SJSA1 (cell line): ENCODE measurements around the gene PPFIBP1. TPM values are rescaled to one million over a fixed set of nuclear protein-coding genes. Genes with fewer than 3 reads are reported as not detected.
"Not testable (repeated sequence)": the region's sequence is repeated elsewhere in the genome, so short reads cannot be mapped to it uniquely, and the experiment has no call there.

Experiments used
- DNase-seq, 2 experiments: peaks; one replicate each; pipeline ENCODE4 v3.0.0-alpha.2; 2015 to 2020; ENCODE audit warnings: low spot score in 2 of 2, low read depth in 1 of 2
- H3K27ac ChIP-seq: fragments of 250-450 bp; sonication (Bioruptor Pico); 2 replicates; pipeline ENCODE4 v1.5.1; 2020; ENCODE audit warnings: mild to moderate bottlenecking, moderate library complexity
- H3K27me3 ChIP-seq: fragments of 250-450 bp; sonication (Bioruptor Pico); replicated peaks from 2 replicates; pipeline ENCODE4 v1.5.1; 2020; ENCODE audit warnings: mild to moderate bottlenecking, moderate library complexity
- H3K36me3 ChIP-seq: fragments of 250-450 bp; sonication (Bioruptor Pico); 2 replicates; pipeline ENCODE4 v1.5.1; 2020; ENCODE audit warnings: mild to moderate bottlenecking
- H3K4me1 ChIP-seq: fragments of 250-450 bp; sonication (Bioruptor Pico); replicated peaks from 2 replicates; pipeline ENCODE4 v1.6.1; 2021; ENCODE audit warnings: mild to moderate bottlenecking
- H3K4me3 ChIP-seq: fragments of 250-450 bp; sonication (Bioruptor Pico); 2 replicates; pipeline ENCODE4 v1.5.1; 2020; ENCODE audit warnings: mild to moderate bottlenecking
- H3K9me3 ChIP-seq: fragments of 250-450 bp; sonication (Bioruptor Pico); replicated peaks from 2 replicates; pipeline ENCODE4 v1.5.1; 2020; ENCODE audit warnings: mild to moderate bottlenecking
- total RNA-seq: library from RNA; depleted of rRNA; stranded (reverse); fragments of >200 nt; shearing (Covaris generic); gene quantifications from 2 replicates; pipeline ENCODE4 v1.2.3, GENCODE V29; 2014

PPFIBP1 gene
- total RNA-seq, 1 experiment from 2014 or later, result 52.9 TPM

DNA sequence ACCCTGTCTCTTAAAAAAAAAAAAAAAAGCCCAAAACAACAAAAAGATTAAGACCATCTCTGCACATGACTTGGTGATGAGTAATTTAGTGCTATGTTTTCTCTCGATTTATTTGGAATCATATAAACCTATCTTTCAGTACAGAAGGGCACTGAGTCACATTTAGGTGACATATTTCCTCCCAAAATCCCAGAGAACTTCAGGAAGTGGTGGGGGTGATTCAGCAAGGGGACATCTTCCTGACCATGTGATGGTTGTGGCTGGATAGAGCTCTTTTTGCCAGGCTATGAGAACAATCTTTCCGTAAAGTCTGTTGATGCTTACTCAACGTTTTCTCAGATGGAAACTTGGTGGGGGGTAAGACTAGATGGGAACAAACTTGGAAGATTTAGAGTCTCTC is 50.0 kb downstream of the PPFIBP1 start:
- Histone ChIP-seq H3K36me3 (peaks cover 3% of the 10 kb centered on the region; the same call in 1 of the 2 replicates), H3K4me1 (peaks cover 63% of the 10 kb centered on the region), H3K4me3 (no peak overlapping the region), H3K9me3 (no peaks in the 10 kb centered on the region), H3K27me3 (no peaks in the 10 kb centered on the region), H3K27ac (peak overlapping the region; percentile 80)
- DNase-seq, result peak; percentile 84 to 92

DNA sequence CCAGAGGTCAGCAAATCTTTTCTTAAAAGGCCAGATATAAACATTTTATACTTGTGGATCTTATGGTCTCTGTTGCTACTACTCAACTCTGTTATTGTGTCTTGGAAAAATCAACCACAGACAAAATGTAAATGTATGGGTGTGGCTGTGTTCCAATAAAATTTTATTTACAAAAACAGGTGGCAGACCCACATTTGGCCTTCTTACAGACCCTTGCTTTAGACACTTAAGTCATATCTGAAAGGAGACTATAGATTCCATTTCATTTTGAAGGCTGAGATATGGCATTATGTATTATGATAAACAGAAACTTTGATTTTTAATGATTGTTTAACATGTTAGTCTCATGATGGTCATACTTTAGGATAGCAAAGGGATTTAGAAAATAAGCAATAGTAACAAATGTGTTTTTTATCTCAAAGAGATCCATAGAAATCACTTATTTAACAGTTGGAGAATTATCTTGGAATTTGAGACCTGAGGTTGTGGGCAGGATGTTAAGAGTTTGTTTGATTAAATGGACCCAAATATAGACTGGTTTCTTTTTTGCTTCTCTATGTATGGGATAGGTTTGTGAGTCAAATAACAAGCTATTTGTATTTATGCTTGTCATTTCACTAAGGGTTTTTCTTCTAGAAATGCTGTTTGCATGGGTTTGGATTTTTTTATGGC is 51.2 kb downstream of the PPFIBP1 start:
- Histone ChIP-seq H3K27me3 (no peaks in the 10 kb centered on the region), H3K36me3 (peaks cover 6% of the 10 kb centered on the region; the same call in 1 of the 2 replicates), H3K27ac (peak overlapping the region; percentile 80), H3K4me3 (no peak overlapping the region), H3K9me3 (no peaks in the 10 kb centered on the region), H3K4me1 (peaks cover 63% of the 10 kb centered on the region)
- peak in 1 of 2 experiments; percentile 42 for DNase-seq

GRCh38 chr12:27575762-27576118 is 51.7 kb downstream of the PPFIBP1 start:
- Histone ChIP-seq H3K9me3 (no peaks in the 10 kb centered on the region), H3K27ac (peak overlapping the region; percentile 80), H3K27me3 (no peaks in the 10 kb centered on the region), H3K36me3 (peaks cover 6% of the 10 kb centered on the region; the same call in 1 of the 2 replicates), H3K4me3 (no peak overlapping the region), H3K4me1 (peaks cover 63% of the 10 kb centered on the region)
- DNase-seq, result peak in 1 of 2 experiments; percentile 26

- DNase-seq, result no peak
Observed at GRCh38 chr12:27576667-27577347, 52.8 kb downstream of the PPFIBP1 start.

DNA sequence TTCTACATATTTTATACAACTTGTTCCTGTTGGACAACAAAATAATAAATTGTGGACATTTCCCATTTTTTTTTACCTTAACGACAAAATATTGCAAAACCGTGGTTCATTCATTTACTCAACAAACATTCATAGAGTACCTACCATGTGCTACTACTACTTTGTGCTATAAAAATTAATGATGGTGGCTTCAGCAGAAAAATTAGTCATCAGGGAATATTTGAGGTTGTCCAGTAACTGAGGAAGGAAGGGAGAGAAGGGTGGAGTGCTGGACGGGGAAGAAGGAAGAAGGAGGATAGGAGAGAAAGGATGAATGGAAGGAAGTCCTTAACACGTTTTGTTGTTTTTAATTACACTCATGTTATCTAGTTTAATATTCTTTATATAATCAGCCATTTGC is 53.7 kb downstream of the PPFIBP1 start:
- H3K4me3 ChIP-seq, result no peak overlapping the region
- peaks cover 6% of the 10 kb centered on the region; the same call in 1 of the 2 replicates for H3K36me3 ChIP-seq
- H3K27ac ChIP-seq, result no peak overlapping the region
- no peaks in the 10 kb centered on the region for H3K9me3 ChIP-seq
- DNase-seq, result no peak
- peaks cover 51% of the 10 kb centered on the region for H3K4me1 ChIP-seq
- H3K27me3 ChIP-seq, result no peaks in the 10 kb centered on the region

More at GRCh38 chr12:27576667-27577347, 52.8 kb downstream of the PPFIBP1 start:
- Histone ChIP-seq H3K9me3 (no peaks in the 10 kb centered on the region), H3K27ac (no peak overlapping the region), H3K4me3 (no peak overlapping the region), H3K27me3 (no peaks in the 10 kb centered on the region), H3K4me1 (peaks cover 53% of the 10 kb centered on the region), H3K36me3 (peaks cover 6% of the 10 kb centered on the region; the same call in 1 of the 2 replicates)

GRCh38 chr12:27578689-27579372 is 54.8 kb downstream of the PPFIBP1 start:
- Histone ChIP-seq H3K9me3 (no peaks in the 10 kb centered on the region), H3K4me1 (peaks cover 51% of the 10 kb centered on the region), H3K27me3 (no peaks in the 10 kb centered on the region), H3K27ac (no peak overlapping the region), H3K36me3 (peaks cover 12% of the 10 kb centered on the region), H3K4me3 (no peak overlapping the region)
- DNase-seq, result no peak

DNA sequence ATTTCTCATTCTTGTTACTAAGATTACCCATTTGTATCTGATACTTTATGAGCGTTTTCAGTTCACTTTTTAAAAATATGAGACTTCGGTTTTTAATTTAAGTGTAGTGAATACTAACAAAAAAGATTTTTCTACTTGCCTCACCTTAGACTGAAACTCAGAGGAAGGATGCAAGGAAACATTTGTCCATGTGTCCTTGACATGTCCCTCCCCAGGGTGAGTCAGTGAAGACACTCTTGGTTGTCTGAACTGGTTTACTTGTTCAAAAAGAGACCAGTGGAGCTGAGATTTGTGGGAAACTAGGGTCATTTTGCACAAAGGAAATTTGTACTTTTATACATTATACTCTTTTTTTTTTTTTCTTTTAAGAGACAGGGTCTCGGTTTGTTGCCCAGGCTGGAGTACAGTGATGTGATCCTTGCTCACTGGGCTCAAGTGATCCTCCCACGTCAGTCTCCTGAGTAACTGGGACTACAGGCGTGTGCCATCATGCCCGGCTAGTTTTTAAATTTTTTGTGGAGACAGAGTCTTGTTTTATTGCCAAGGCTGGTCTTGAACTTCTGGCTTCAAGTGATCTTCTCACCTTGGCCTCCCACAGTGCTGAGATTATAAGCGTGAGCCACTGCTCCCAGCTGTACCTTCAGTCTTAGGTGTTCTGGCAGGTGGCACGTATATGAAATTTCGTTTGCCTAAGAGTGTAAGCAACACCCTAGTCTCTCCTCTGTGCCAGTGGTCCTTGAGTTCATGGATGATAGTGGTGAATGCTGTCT is 56.7 kb downstream of the PPFIBP1 start:
- Histone ChIP-seq H3K27me3 (no peaks in the 10 kb centered on the region), H3K4me1 (peaks cover 32% of the 10 kb centered on the region)
- no peak for DNase-seq

GRCh38 chr12:27581331-27581671 is 57.3 kb downstream of the PPFIBP1 start:
- Histone ChIP-seq H3K36me3 (peaks cover 16% of the 10 kb centered on the region), H3K4me1 (peaks cover 26% of the 10 kb centered on the region)
- not testable (repeated sequence) for H3K4me3 ChIP-seq, DNase-seq, H3K9me3 ChIP-seq, H3K27ac ChIP-seq, H3K27me3 ChIP-seq

More for the DNA sequence above, 56.7 kb downstream of the PPFIBP1 start:
- Histone ChIP-seq H3K36me3 (peaks cover 16% of the 10 kb centered on the region), H3K4me3 (no peak overlapping the region), H3K9me3 (no peaks in the 10 kb centered on the region), H3K27ac (no peak overlapping the region)

- peaks cover 16% of the 10 kb centered on the region for H3K36me3 ChIP-seq
- H3K27me3 ChIP-seq, H3K27ac ChIP-seq, H3K9me3 ChIP-seq, DNase-seq, H3K4me3 ChIP-seq: not testable (repeated sequence)
- H3K4me1 ChIP-seq, result peaks cover 21% of the 10 kb centered on the region
Observed at GRCh38 chr12:27581833-27582232, 57.8 kb downstream of the PPFIBP1 start.

- not testable (repeated sequence) for DNase-seq, H3K4me3 ChIP-seq, H3K27ac ChIP-seq
Observed at GRCh38 chr12:27582445-27582844, 58.4 kb downstream of the PPFIBP1 start.

DNA sequence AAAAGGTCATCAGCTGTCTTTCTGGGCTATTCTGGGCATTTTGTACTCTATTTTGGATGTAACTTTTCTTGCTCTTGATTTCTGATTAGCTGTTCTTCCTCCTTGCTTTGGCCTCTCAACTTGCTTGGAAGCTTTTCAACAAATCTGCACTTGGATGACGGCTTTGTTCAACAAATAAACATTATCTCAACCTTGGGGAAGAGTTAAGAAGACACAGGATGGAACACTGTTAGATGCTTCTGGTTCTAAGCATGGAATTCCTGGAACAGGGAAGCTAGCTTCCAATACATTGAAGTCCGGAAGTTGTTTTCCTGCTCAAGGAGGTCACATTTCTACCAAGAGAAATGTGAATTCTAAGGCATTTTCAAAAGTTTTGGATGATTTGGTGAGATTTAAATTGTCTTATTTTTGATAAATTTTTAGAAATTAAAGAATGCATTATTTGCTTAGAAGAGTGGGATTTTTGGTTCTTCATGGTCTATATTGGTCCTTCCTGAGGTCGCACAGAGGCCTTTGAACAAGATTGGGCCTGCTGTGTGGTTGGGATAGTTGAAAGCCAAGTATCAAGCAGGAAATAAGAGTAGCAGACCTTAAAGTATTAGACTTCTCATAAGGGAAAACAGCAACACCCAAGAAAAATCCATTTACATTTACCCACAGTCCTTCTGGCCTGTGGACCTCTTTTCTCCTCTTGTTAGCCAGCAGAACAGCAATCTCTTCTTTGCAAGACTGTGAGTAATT is 59.2 kb downstream of the PPFIBP1 start:
- Histone ChIP-seq H3K4me3 (no peak overlapping the region), H3K27ac (no peak overlapping the region), H3K9me3 (no peaks in the 10 kb centered on the region), H3K4me1 (peaks cover 18% of the 10 kb centered on the region), H3K27me3 (no peaks in the 10 kb centered on the region), H3K36me3 (peaks cover 13% of the 10 kb centered on the region; the same call in 1 of the 2 replicates)
- DNase-seq, result peak in 1 of 2 experiments; percentile 12

More at GRCh38 chr12:27582445-27582844, 58.4 kb downstream of the PPFIBP1 start:
- H3K4me1 ChIP-seq, result peaks cover 20% of the 10 kb centered on the region
- not testable (repeated sequence) for H3K9me3 ChIP-seq, H3K27me3 ChIP-seq
- peaks cover 16% of the 10 kb centered on the region for H3K36me3 ChIP-seq

DNA sequence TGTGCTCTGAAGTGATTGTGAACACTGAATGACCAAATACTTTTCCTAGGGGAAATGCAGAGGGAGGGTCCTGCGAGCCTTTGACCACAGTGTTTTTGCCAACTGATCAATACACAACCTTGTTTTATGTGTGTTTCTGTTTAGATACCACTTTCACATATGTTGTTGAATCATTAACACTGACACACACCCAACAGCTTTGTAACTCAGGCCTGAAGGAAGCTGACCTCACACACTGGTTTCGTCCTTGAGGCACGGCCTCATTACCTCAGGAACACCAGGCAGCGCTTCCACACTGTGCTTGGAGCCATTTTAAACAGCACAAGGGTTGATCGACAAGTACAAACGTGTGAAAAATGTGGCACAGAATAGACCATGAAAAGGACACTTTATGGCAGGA is 60.0 kb downstream of the PPFIBP1 start:
- DNase-seq, result no peak
- Histone ChIP-seq H3K27ac (no peak overlapping the region), H3K9me3 (no peaks in the 10 kb centered on the region), H3K4me1 (peaks cover 18% of the 10 kb centered on the region), H3K4me3 (no peak overlapping the region), H3K27me3 (no peaks in the 10 kb centered on the region), H3K36me3 (peaks cover 13% of the 10 kb centered on the region; the same call in 1 of the 2 replicates)
